Measurements from ENCODE around the gene SLC12A7. TPM values are rescaled to one million over a fixed set of nuclear protein-coding genes. Genes with fewer than 3 reads are reported as not detected.

SLC12A7 gene
- total and polyA plus RNA-seq, 2 donors (not counting 1 experiment from before 2014, with no cell fraction given) = 2.9 to 23.9 TPM

GRCh38 chr5:1137567-1138444 is 25.9 kb upstream of the SLC12A7 start:
- no peak overlapping the region for H3K9ac ChIP-seq (ENCODE audit: insufficient read depth, low read length)
- H3K27me3 ChIP-seq (ENCODE audit: control insufficient read depth, insufficient read depth, low read length) = no peaks in the 10 kb centered on the region
- no peaks in the 10 kb centered on the region for H3K79me2 ChIP-seq (ENCODE audit: control insufficient read depth, insufficient read depth, low read length)
- H4K20me1 ChIP-seq (ENCODE audit: control insufficient read depth, extremely low read depth, insufficient read depth, low read length) = no peaks in the 10 kb centered on the region
- no peak overlapping the region for H3K4me3 ChIP-seq (replicated peaks in 1 of 4; ENCODE audit: control extremely low read depth in 1 of 4, insufficient read depth in 1 of 4, low read depth in 3 of 4, low read length in 4 of 4)
- H2AFZ ChIP-seq (ENCODE audit: low read length) = no peak overlapping the region
- TF ChIP-seq EZH2 (IDR thresholded peaks at IDR 0.05; ENCODE audit: low read length, missing control alignments) (no peak), CTCF (conservative IDR thresholded peaks at IDR 0.05 in 1 of 2, IDR thresholded peaks at IDR 0.05 in 1 of 2; ENCODE audit: low read depth in 1 of 2, low read length in 2 of 2) (no peak)
- no peak for DNase-seq (ENCODE audit: low read depth in 2 of 2)
- H3K4me2 ChIP-seq (ENCODE audit: extremely low read depth, insufficient read depth, low read length) = no peak overlapping the region
- no peak overlapping the region for H3K27ac ChIP-seq (ENCODE audit: insufficient read depth, low read length)
- no peaks in the 10 kb centered on the region for H3K4me1 ChIP-seq (ENCODE audit: control insufficient read depth, extremely low read depth, insufficient read depth, low read length)
- no peaks in the 10 kb centered on the region for H3K36me3 ChIP-seq (ENCODE audit: control insufficient read depth, insufficient read depth, low read length)
- no peaks in the 10 kb centered on the region for H3K9me3 ChIP-seq (ENCODE audit: control insufficient read depth, insufficient read depth, low read depth, low read length)

- no peaks in the 10 kb centered on the region for H4K20me1 ChIP-seq (ENCODE audit: control insufficient read depth, extremely low read depth, insufficient read depth, low read length)
- H2AFZ ChIP-seq (ENCODE audit: low read length) = no peak overlapping the region
- no peaks in the 10 kb centered on the region for H3K9me3 ChIP-seq (ENCODE audit: control insufficient read depth, insufficient read depth, low read depth, low read length)
- no peak overlapping the region for H3K4me2 ChIP-seq (ENCODE audit: extremely low read depth, insufficient read depth, low read length)
- H3K79me2 ChIP-seq (ENCODE audit: control insufficient read depth, insufficient read depth, low read length) = no peaks in the 10 kb centered on the region
- H3K4me3 ChIP-seq (replicated peaks in 1 of 4; ENCODE audit: control extremely low read depth in 1 of 4, insufficient read depth in 1 of 4, low read depth in 3 of 4, low read length in 4 of 4) = no peak overlapping the region
- no peak for DNase-seq (ENCODE audit: low read depth in 2 of 2)
- H3K9ac ChIP-seq (ENCODE audit: insufficient read depth, low read length) = no peak overlapping the region
- H3K4me1 ChIP-seq (ENCODE audit: control insufficient read depth, extremely low read depth, insufficient read depth, low read length) = no peaks in the 10 kb centered on the region
- no peaks in the 10 kb centered on the region for H3K27me3 ChIP-seq (ENCODE audit: control insufficient read depth, insufficient read depth, low read length)
- TF ChIP-seq EZH2 (IDR thresholded peaks at IDR 0.05; ENCODE audit: low read length, missing control alignments) = no peak
- no peak for TF ChIP-seq CTCF (conservative IDR thresholded peaks at IDR 0.05 in 1 of 2, IDR thresholded peaks at IDR 0.05 in 1 of 2; ENCODE audit: low read depth in 1 of 2, low read length in 2 of 2)
- no peaks in the 10 kb centered on the region for H3K36me3 ChIP-seq (ENCODE audit: control insufficient read depth, insufficient read depth, low read length)
- H3K27ac ChIP-seq (ENCODE audit: insufficient read depth, low read length) = no peak overlapping the region
Measured at GRCh38 chr5:1136814-1137213, 25.0 kb upstream of the SLC12A7 start.

GRCh38 chr5:1135696-1136525 is 24.0 kb upstream of the SLC12A7 start:
- TF ChIP-seq CTCF (conservative IDR thresholded peaks at IDR 0.05 in 1 of 2, IDR thresholded peaks at IDR 0.05 in 1 of 2; ENCODE audit: low read depth in 1 of 2, low read length in 2 of 2) (no peak), EZH2 (IDR thresholded peaks at IDR 0.05; ENCODE audit: low read length, missing control alignments) (no peak)

More at GRCh38 chr5:1135696-1136525, 24.0 kb upstream of the SLC12A7 start:
- H3K9ac ChIP-seq (ENCODE audit: insufficient read depth, low read length) = no peak overlapping the region
- no peaks in the 10 kb centered on the region for H3K27me3 ChIP-seq (ENCODE audit: control insufficient read depth, insufficient read depth, low read length)
- H3K79me2 ChIP-seq (ENCODE audit: control insufficient read depth, insufficient read depth, low read length) = no peaks in the 10 kb centered on the region
- H4K20me1 ChIP-seq (ENCODE audit: control insufficient read depth, extremely low read depth, insufficient read depth, low read length) = no peaks in the 10 kb centered on the region
- H3K4me2 ChIP-seq (ENCODE audit: extremely low read depth, insufficient read depth, low read length) = no peak overlapping the region
- no peaks in the 10 kb centered on the region for H3K9me3 ChIP-seq (ENCODE audit: control insufficient read depth, insufficient read depth, low read depth, low read length)
- no peaks in the 10 kb centered on the region for H3K4me1 ChIP-seq (ENCODE audit: control insufficient read depth, extremely low read depth, insufficient read depth, low read length)
- no peak for DNase-seq (ENCODE audit: low read depth in 2 of 2)
- no peaks in the 10 kb centered on the region for H3K36me3 ChIP-seq (ENCODE audit: control insufficient read depth, insufficient read depth, low read length)
- no peak overlapping the region for H3K4me3 ChIP-seq (replicated peaks in 1 of 4; ENCODE audit: control extremely low read depth in 1 of 4, insufficient read depth in 1 of 4, low read depth in 3 of 4, low read length in 4 of 4)
- no peak overlapping the region for H2AFZ ChIP-seq (ENCODE audit: low read length)
- no peak overlapping the region for H3K27ac ChIP-seq (ENCODE audit: insufficient read depth, low read length)
